Fibroblast of skin of right biceps (primary cell): ENCODE measurements around the gene SS18L1.

Experiments used
- DNase-seq: peaks from one replicate; pipeline ENCODE4 v3.0.0-alpha.2; 2013

SS18L1 gene

GRCh38 chr20:62174870-62175624 is 31.5 kb downstream of the SS18L1 start:
- no peak for DNase-seq

- no peak for DNase-seq
Observed at GRCh38 chr20:62175711-62176110, 32.1 kb downstream of the SS18L1 start.

- DNase-seq, result no peak
Observed at GRCh38 chr20:62176866-62177265, 33.3 kb downstream of the SS18L1 start.

- peak; percentile 58 for DNase-seq
Observed at GRCh38 chr20:62177307-62177706, 33.7 kb downstream of the SS18L1 start.

- DNase-seq, result no peak
Observed at GRCh38 chr20:62178316-62179161, 35.0 kb downstream of the SS18L1 start.

GRCh38 chr20:62179162-62179504 is 35.6 kb downstream of the SS18L1 start:
- no peak for DNase-seq

- no peak for DNase-seq
Observed at GRCh38 chr20:62181808-62182207, 38.2 kb downstream of the SS18L1 start.

GRCh38 chr20:62182469-62183425 is 39.2 kb downstream of the SS18L1 start, which contains the start of gene MTG2:
MTG2 (plus strand) TSS chr20:62183028; CDS start chr20:62193421, 10,393 bp downstream.
- DNase-seq, result peak; percentile 94

GRCh38 chr20:62183426-62184142 is 40.0 kb downstream of the SS18L1 start:
- DNase-seq, result no peak

- DNase-seq, result no peak
Observed at GRCh38 chr20:62186096-62186426, 42.5 kb downstream of the SS18L1 start.

- DNase-seq, result no peak
Observed at GRCh38 chr20:62186887-62187866, 43.6 kb downstream of the SS18L1 start.

- no peak for DNase-seq
Observed at GRCh38 chr20:62190639-62191411, 47.3 kb downstream of the SS18L1 start.

- DNase-seq, result no peak
Observed at GRCh38 chr20:62191781-62192559, 48.4 kb downstream of the SS18L1 start.

- no peak for DNase-seq
Observed at GRCh38 chr20:62192635-62193034, 49.1 kb downstream of the SS18L1 start.

- DNase-seq, result no peak
Observed at GRCh38 chr20:62193079-62194025, 49.8 kb downstream of the SS18L1 start.

- DNase-seq, result no peak
Observed at GRCh38 chr20:62195075-62195405, 51.5 kb downstream of the SS18L1 start.

- DNase-seq, result no peak
Observed at GRCh38 chr20:62195736-62196135, 52.2 kb downstream of the SS18L1 start.

GRCh38 chr20:62196286-62196685 is 52.7 kb downstream of the SS18L1 start:
- DNase-seq, result no peak
